DMS53 treated with DMSO at 0.1 percent for 48 hours (cell line): ENCODE measurements around the gene KRAS.
A peak's percentile ranks its signal among the peaks of the same experiment; 100 is the strongest.

Experiments
- DNase-seq: peaks from one replicate; lab custom pipeline; 2025; ENCODE audit not compliant: unreplicated experiment; lab: John Stamatoyannopoulos, UW

The KRAS gene

DNA sequence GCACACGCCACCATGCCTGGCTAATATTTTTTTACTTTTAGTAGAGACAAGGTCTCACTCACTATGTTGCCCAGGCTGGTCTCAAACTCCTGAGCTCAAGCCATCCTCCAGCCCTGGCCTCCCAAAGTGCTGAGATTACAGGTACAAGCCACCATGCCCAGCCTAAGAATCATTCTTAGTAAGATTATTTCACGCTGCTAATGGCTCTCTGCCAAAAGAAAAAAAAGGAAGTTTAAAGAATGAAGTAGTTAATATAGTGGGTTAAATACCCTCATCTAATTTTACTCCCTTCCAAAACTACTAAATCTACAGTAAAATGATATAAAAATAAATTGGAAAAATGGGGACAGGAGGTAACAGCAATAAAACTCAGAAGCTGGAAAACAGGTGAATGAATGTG, 53.1 kb downstream of the KRAS start:
- DNase-seq: no peak

GRCh38 chr12:25195056-25195971, 55.4 kb downstream of the KRAS start, which contains the start of the genes DNAI7 and ETFRF1:
DNAI7 (minus strand) TSS chr12:25195160; CDS start chr12:25195078, 82 bp downstream.
ETFRF1 (plus strand) TSS chr12:25195237; CDS start chr12:25203957, 8,720 bp downstream.
- peak; percentile 100 for DNase-seq

GRCh38 chr12:25194722-25195055, 56.0 kb downstream of the KRAS start:
- DNase-seq: no peak

DNA sequence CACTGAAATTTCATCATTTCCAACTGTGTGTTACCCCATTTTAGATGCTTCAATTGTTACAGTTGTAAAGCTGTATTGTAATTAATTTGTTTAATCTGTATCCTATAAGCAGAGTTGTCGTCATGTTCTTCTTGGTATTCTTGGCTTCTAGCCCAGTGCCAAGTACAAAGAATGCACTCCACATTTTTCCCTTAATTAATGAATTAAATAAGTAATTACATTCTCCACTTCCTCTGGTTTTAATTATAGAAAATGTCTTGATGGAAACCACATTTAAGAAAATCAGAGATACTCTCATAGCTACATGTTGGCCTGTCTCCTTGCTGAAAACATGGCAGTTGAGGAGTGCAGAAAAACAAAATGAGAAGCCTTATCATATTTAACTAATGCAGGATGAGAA, 56.5 kb downstream of the KRAS start:
- no peak for DNase-seq

DNA sequence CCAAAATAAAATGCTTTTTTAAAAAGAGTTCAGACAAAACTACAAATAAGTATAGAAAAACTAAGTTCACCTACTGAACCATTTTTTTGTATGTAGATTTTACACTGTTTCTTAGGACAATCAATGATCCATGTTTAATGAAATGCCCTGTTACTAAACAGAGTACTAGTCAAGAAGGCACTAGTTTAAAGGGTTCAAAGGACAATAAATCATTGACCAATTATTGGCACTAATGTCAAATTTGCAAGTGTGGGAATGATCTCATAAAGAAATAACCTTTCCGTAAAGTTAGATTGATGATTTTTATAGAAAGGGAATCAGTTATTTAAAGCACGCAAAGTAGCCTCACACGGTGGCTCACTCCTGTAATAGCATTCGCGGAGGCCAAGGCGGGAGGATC, 59.9 kb downstream of the KRAS start:
- DNase-seq: no peak

GRCh38 chr12:25189656-25190055, 61.1 kb downstream of the KRAS start:
- DNase-seq: no peak

DNA sequence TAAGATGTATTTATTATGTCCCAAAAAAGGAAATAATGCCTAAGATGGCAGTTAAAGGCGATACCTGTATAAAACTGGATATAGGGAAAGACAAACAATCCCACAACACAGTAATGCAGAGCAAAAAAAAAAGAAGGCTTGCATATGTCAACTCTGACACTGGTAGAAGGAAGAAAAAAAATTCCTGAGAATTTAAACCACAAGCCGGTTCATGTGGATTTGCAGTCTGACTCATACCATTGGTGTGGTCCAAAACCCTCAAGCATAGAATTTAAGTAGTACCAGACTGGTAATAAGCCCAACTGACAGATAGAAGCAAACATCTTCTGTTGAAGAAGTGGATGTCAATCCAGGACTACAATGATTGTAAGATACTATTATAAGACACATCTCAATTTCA, 62.9 kb downstream of the KRAS start:
- DNase-seq: no peak

GRCh38 chr12:25186788-25187402, 63.8 kb downstream of the KRAS start:
- no peak for DNase-seq

- no peak for DNase-seq
These were observed 64.5 kb downstream of the KRAS start for GRCh38 chr12:25186038-25186787.

DNA sequence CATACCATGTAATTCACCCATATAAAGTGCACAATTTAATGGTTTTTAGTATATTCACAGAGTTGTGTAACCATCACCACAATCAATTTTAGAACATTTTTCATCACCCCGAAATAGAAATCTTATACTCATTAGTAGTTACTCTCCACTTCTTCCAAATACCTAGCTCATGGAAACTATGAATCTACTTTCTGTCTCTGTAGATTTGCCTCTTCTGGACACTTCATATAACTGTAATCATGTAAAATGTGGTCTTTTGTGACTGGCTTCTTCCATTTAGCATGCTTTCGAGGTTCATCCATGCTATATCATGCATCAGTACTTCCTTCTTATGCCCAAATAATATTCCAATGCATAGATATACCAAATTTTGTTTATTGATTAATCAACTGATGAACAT, 66.6 kb downstream of the KRAS start:
- no peak for DNase-seq

DNA sequence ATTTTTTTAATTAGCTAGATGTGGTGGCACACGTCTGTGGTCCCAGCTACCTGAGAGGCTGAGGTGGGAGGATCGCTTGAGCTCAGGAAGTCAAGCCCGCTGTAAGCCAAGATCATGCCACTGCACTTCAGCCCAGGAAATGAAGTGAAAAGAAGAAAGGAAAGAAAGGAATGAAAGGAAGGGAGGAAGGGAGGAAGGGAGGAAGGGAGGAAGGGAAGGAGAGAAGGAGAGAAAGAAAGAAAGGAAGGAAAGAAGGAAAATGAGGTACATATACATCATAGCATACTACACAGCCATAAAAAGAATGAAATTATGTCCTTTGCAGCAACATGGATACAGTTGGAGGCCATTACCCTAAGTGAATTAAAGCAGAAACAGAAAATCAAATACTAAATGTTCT, 68.0 kb downstream of the KRAS start:
- DNase-seq: no peak

- no peak for DNase-seq
These were observed 87.9 kb downstream of the KRAS start for GRCh38 chr12:25162866-25163265.

DNA sequence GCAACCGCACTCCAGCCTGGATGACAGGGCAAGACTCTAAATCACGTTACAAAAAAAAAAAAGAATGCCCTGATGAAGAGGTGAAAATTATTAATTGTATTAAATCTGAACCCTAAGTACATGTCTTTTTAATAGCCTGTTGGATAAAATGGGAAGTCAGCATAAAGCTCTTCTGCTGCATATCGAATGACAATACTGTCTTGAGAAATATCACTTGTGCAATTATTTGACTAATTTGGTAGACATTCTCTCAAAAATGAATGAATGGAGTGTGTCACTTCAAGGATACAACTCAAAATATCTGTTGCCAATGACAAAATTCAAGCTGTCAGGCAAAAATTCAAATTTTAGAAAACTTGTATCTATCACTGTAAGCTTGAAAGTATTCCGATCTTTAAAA, 94.7 kb downstream of the KRAS start:
- DNase-seq: no peak

GRCh38 chr12:25155022-25155576, 95.6 kb downstream of the KRAS start:
- peak; percentile 100 for DNase-seq
